Natural killer cell (primary cell): ENCODE data around the gene GPAM. TPM values are rescaled to one million over a fixed set of nuclear protein-coding genes. Genes with fewer than 3 reads are reported as not detected.

Experiments used
- ATAC-seq, 3 donors: fragments of 150-1000 bp in 2 of 3; fragments of 200-7000 bp in 1 of 3; cut with Tn5 transposase; 1 replicate in 1 of 3; 2 replicates in 2 of 3; pipeline ENCODE4 v1.10.0; 2021; ENCODE audit warnings: mild to moderate bottlenecking in 2 of 3, moderate library complexity in 2 of 3
- DNase-seq, 2 donors: peaks; one replicate each; pipeline versions ENCODE4 v3.0.0 to v3.0.0-alpha.2; 2013 to 2021; ENCODE audit warnings: mixed read lengths in 1 of 2
- H3K27ac ChIP-seq: one replicate; pipeline ENCODE4 v1.5.1; 2013; ENCODE audit warnings: mild to moderate bottlenecking, low read length
- H3K27me3 ChIP-seq: one replicate; pipeline ENCODE4 v1.6.1; 2013; ENCODE audit warnings: low read length; ENCODE audit not compliant: control insufficient read depth, insufficient read depth
- H3K36me3 ChIP-seq: one replicate; pipeline ENCODE4 v1.6.1; 2013; ENCODE audit warnings: low read length; ENCODE audit not compliant: control insufficient read depth, insufficient read depth
- H3K4me1 ChIP-seq: one replicate; pipeline ENCODE4 v1.6.1; 2013; ENCODE audit warnings: low read length; ENCODE audit not compliant: control insufficient read depth, insufficient read depth
- H3K4me3 ChIP-seq: one replicate; pipeline ENCODE4 v1.5.1; 2013; ENCODE audit warnings: low read length
- H3K9me3 ChIP-seq: one replicate; pipeline ENCODE4 v1.6.1; 2013; ENCODE audit warnings: low read length; ENCODE audit not compliant: control insufficient read depth, insufficient read depth
- H3K27ac Mint-ChIP-seq, 2 donors: one replicate each; pipeline ENCODE4 v1.8.0; 2022; ENCODE audit warnings: mild to moderate bottlenecking in 2 of 2, mixed read lengths in 2 of 2, moderate library complexity in 1 of 2
- H3K27me3 Mint-ChIP-seq, 2 donors: one replicate each; pipeline ENCODE4 v1.8.0; 2022; ENCODE audit warnings: low read depth in 2 of 2, mixed read lengths in 2 of 2
- H3K36me3 Mint-ChIP-seq: one replicate; pipeline ENCODE4 v1.8.0; 2022; ENCODE audit warnings: mixed read lengths
- H3K4me1 Mint-ChIP-seq, 2 donors: one replicate each; pipeline ENCODE4 v1.8.0; 2022; ENCODE audit warnings: mixed read lengths in 2 of 2
- H3K4me3 Mint-ChIP-seq: one replicate; pipeline ENCODE4 v1.8.0; 2022; ENCODE audit warnings: mild to moderate bottlenecking, moderate library complexity, mixed read lengths
- H3K9me3 Mint-ChIP-seq, 2 donors: one replicate each; pipeline ENCODE4 v1.8.0; 2022; ENCODE audit warnings: mixed read lengths in 2 of 2
- WGBS: methylation state at CpG from one replicate; pipeline ENCODE4 v1.1.7; 2013; ENCODE audit warnings: missing lambda C conversion rate; ENCODE audit not compliant: insufficient coverage; 5-methylcytosine and 5-hydroxymethylcytosine counted together
- intact Hi-C: fragments of 100-400 bp; cut with micrococcal nuclease; formaldehyde crosslinking; loops from one replicate; pipeline ENCODE4 v1.14.2; 2022
- total RNA-seq, 4 donors: library from RNA; stranded (reverse); fragments of 120-200 nt in 1 of 4; gene quantifications; one replicate each; pipeline versions ENCODE4 v1.2.3 to v1.2.4, GENCODE V29; 2013 to 2022
- TF ChIP-seq, protein P1 (sequence below): fragments of 200-600 bp; IDR thresholded peaks from one replicate; pipeline ENCODE4 v1.8.0; 2022; ENCODE audit warnings: antibody characterized with exemption

Gene GPAM
- total RNA-seq, 3 donors from 2014 or later (not counting 1 experiment from before 2014, with no cell fraction given): 4.7 to 11.7 (median 6.1) TPM

DNA sequence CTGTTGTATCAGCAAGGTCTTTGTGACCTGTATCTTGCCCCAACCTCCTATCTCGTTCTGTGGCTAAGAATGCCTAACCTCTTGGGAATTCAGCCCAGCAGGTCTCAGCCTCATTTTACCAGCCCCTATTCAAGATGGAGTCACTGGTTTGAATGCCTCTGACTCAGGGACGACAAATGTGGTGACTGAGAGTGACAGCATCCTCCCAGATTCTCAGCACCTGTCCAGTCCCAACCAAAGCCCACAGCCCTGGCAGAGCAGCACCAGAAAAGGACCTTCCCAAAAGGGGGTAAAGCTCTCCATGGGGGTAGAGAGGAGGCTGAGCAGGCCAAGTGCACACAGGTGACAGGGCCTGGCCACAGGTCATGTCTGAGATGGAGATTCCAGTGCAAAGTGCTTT is 35.4 kb upstream of the GPAM start:
- WGBS: 90% methylated on average over 2 of the region's 2 CpGs
- Mint-ChIP-seq H3K9me3 (no peaks in the 10 kb centered on the region), H3K27ac (no peak overlapping the region), H3K36me3 (no peaks in the 10 kb centered on the region), H3K4me1 (no peaks in the 10 kb centered on the region), H3K27me3 (peaks cover 8% of the 10 kb centered on the region in 2 donors), H3K4me3 (no peak overlapping the region)
- ATAC-seq (no peak), DNase-seq (no peak)
- Histone ChIP-seq H3K27ac (no peak overlapping the region), H3K9me3 (no peaks in the 10 kb centered on the region), H3K27me3 (no peaks in the 10 kb centered on the region), H3K36me3 (no peaks in the 10 kb centered on the region), H3K4me1 (no peaks in the 10 kb centered on the region), H3K4me3 (no peak overlapping the region)
- TF ChIP-seq, protein P1, sequence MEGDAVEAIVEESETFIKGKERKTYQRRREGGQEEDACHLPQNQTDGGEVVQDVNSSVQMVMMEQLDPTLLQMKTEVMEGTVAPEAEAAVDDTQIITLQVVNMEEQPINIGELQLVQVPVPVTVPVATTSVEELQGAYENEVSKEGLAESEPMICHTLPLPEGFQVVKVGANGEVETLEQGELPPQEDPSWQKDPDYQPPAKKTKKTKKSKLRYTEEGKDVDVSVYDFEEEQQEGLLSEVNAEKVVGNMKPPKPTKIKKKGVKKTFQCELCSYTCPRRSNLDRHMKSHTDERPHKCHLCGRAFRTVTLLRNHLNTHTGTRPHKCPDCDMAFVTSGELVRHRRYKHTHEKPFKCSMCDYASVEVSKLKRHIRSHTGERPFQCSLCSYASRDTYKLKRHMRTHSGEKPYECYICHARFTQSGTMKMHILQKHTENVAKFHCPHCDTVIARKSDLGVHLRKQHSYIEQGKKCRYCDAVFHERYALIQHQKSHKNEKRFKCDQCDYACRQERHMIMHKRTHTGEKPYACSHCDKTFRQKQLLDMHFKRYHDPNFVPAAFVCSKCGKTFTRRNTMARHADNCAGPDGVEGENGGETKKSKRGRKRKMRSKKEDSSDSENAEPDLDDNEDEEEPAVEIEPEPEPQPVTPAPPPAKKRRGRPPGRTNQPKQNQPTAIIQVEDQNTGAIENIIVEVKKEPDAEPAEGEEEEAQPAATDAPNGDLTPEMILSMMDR: no peak
- intact Hi-C loops: no loop called here

DNA sequence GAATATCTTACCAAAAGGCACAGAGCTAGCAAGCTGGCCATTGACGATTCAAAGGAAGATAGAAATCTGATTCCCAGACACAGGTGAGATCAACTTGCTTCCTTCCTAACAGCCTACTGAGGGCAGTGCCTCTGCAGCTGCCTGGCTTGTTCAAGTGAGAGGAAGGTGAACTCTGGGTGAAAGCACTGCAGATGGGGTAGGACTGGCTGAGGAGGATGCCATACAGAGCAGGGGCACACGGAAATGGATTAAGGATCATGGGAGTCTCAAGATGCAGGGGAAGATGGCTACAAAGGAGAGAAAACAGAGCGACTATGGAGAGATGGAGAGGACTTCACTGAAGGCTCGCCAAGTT is 34.4 kb upstream of the GPAM start:
- no peaks in the 10 kb centered on the region for H3K36me3 Mint-ChIP-seq
- H3K4me1 Mint-ChIP-seq: no peaks in the 10 kb centered on the region
- Histone ChIP-seq H3K27ac (no peak overlapping the region), H3K4me1 (no peaks in the 10 kb centered on the region), H3K36me3 (no peaks in the 10 kb centered on the region), H3K4me3 (no peak overlapping the region), H3K9me3 (no peaks in the 10 kb centered on the region), H3K27me3 (no peaks in the 10 kb centered on the region)
- DNase-seq (no peak), ATAC-seq (no peak)
- no peak overlapping the region for H3K27ac Mint-ChIP-seq
- 73% methylated on average over 4 of the region's 4 CpGs for WGBS
- TF ChIP-seq, protein P1: no peak
- intact Hi-C loops: no loop called here
- H3K9me3 Mint-ChIP-seq: no peaks in the 10 kb centered on the region
- peaks cover 4 to 9% of the 10 kb centered on the region in 2 donors for H3K27me3 Mint-ChIP-seq
- H3K4me3 Mint-ChIP-seq: no peak overlapping the region

- Mint-ChIP-seq H3K36me3 (no peaks in the 10 kb centered on the region), H3K27me3 (peaks cover 0 to 7% of the 10 kb centered on the region in 2 donors), H3K4me3 (no peak overlapping the region), H3K9me3 (no peaks in the 10 kb centered on the region), H3K4me1 (no peaks in the 10 kb centered on the region), H3K27ac (no peak overlapping the region)
- H3K27me3 ChIP-seq: no peaks in the 10 kb centered on the region
- H3K36me3 ChIP-seq: no peaks in the 10 kb centered on the region
- DNase-seq: no peak
- 69% methylated on average over 3 of the region's 4 CpGs for WGBS
- intact Hi-C loops: no loop called here
- TF ChIP-seq, protein P1: no peak
- H3K4me1 ChIP-seq: no peaks in the 10 kb centered on the region
- H3K4me3 ChIP-seq: no peak overlapping the region
- H3K27ac ChIP-seq: no peak overlapping the region
- H3K9me3 ChIP-seq: no peaks in the 10 kb centered on the region
- no peak for ATAC-seq
Measured at GRCh38 chr10:112217386-112218035, 33.9 kb upstream of the GPAM start.

DNA sequence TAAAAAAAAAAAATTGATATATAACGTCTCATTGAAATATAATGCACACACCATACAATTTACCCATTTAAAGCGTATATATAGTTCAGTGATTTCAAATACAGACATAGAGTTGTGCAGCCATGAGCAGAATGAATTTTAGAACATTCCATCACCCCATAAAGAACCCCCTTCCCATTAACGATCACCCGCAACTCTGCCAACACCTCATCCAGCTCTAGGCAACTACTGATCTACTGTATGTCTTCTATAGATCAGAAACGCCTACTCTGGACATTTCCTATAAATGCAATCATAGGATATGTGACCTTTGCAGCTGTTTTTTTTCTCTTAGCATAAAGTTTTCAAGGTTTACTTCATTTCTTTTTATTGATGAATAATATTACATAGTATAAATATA is 33.4 kb upstream of the GPAM start:
- TF ChIP-seq, protein P1: no peak
- Histone ChIP-seq H3K27ac (no peak overlapping the region), H3K27me3 (no peaks in the 10 kb centered on the region), H3K4me1 (no peaks in the 10 kb centered on the region), H3K36me3 (no peaks in the 10 kb centered on the region), H3K9me3 (no peaks in the 10 kb centered on the region), H3K4me3 (no peak overlapping the region)
- Mint-ChIP-seq H3K27me3 (peaks cover 0 to 7% of the 10 kb centered on the region in 2 donors), H3K4me1 (no peaks in the 10 kb centered on the region), H3K36me3 (no peaks in the 10 kb centered on the region), H3K9me3 (no peaks in the 10 kb centered on the region), H3K4me3 (no peak overlapping the region), H3K27ac (no peak overlapping the region)
- intact Hi-C loops: no loop called here
- DNase-seq: no peak
- WGBS: 93% methylated on average over 4 of the region's 5 CpGs
- no peak for ATAC-seq
